ENCODE results near the gene ELP2.

DNA sequence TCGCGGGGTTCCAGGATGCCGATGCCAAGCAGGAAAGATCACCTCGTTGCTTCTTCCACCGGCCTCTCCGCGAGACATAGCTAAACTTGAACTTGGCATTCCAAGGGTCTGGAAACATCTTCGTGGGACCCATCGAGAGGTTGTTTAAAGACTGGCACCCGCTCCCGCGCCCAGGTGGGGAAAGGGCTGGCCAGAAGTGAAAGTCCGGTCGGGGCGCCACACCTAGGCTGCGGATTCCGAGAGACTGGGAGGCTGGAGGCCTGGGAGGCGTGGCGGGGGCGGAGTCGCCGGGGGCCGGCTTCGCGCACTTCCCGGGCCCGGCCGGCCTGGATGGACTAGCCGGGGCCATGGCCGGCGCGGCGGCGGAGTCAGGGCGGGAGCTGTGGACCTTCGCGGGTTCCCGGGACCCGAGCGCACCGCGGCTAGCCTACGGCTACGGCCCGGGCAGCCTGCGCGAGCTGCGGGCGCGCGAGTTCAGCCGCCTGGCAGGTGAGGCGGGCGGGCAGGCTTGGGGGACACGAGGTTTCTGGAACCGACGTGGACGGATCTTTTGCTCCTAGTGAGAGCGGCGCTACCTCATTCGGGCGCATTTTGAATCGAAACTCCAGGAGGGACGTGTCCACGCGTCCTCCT, 57.6 kb downstream of the ELP2 start, which contains the start of gene MOCOS:
- TF ChIP-seq, protein P1, sequence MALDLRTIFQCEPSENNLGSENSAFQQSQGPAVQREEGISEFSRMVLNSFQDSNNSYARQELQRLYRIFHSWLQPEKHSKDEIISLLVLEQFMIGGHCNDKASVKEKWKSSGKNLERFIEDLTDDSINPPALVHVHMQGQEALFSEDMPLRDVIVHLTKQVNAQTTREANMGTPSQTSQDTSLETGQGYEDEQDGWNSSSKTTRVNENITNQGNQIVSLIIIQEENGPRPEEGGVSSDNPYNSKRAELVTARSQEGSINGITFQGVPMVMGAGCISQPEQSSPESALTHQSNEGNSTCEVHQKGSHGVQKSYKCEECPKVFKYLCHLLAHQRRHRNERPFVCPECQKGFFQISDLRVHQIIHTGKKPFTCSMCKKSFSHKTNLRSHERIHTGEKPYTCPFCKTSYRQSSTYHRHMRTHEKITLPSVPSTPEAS (tag by site-specific recombination; IDR thresholded peaks at IDR 0.05), result no peak
- no peak for TF ChIP-seq FEZF1 (tag by site-specific recombination; IDR thresholded peaks at IDR 0.05)
- TF ChIP-seq, protein P2, sequence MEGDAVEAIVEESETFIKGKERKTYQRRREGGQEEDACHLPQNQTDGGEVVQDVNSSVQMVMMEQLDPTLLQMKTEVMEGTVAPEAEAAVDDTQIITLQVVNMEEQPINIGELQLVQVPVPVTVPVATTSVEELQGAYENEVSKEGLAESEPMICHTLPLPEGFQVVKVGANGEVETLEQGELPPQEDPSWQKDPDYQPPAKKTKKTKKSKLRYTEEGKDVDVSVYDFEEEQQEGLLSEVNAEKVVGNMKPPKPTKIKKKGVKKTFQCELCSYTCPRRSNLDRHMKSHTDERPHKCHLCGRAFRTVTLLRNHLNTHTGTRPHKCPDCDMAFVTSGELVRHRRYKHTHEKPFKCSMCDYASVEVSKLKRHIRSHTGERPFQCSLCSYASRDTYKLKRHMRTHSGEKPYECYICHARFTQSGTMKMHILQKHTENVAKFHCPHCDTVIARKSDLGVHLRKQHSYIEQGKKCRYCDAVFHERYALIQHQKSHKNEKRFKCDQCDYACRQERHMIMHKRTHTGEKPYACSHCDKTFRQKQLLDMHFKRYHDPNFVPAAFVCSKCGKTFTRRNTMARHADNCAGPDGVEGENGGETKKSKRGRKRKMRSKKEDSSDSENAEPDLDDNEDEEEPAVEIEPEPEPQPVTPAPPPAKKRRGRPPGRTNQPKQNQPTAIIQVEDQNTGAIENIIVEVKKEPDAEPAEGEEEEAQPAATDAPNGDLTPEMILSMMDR (tag by site-specific recombination; IDR thresholded peaks at IDR 0.05), result no peak
- TF ChIP-seq ZNF239 (tag by site-specific recombination; IDR thresholded peaks at IDR 0.05), result no peak
